Heart left ventricle (tissue), 16 donors: ENCODE results near the gene HOXB3. TPM values are rescaled to one million over a fixed set of nuclear protein-coding genes. Genes with fewer than 3 reads are reported as not detected.
"Not testable (repeated sequence)": the region's sequence is repeated elsewhere in the genome, so short reads cannot be mapped to it uniquely, and the experiment has no call there.

Experiments used
- ATAC-seq, 4 donors: fragments of 200-7000 bp; cut with Tn5 transposase; one replicate each; pipeline ENCODE4 v1.9.1; 2020 to 2022; ENCODE audit warnings: moderate library complexity in 4 of 4, mild to moderate bottlenecking in 3 of 4, moderate number of reproducible peaks in 1 of 4
- DNase-seq, 5 donors: peaks; one replicate each; pipeline ENCODE4 v3.0.0-alpha.2; 2020
- H3K27ac ChIP-seq, 12 donors: fragments of 200-600 bp; sonication (generic) in 4 of 12; one replicate each; pipeline versions ENCODE4 v1.5.0 to v1.8.0; 2016 to 2022; ENCODE audit warnings: mild to moderate bottlenecking in 2 of 12
- H3K27me3 ChIP-seq, 9 donors: fragments of 200-600 bp; sonication (generic) in 2 of 9; one replicate each; pipeline versions ENCODE4 v1.5.1 to v1.8.0; 2016 to 2022; ENCODE audit warnings: mild to moderate bottlenecking in 3 of 9
- H3K36me3 ChIP-seq, 9 donors: fragments of 200-600 bp; sonication (generic) in 2 of 9; one replicate each; pipeline versions ENCODE4 v1.5.0 to v1.8.0; 2018 to 2022; ENCODE audit warnings: mild to moderate bottlenecking in 2 of 9
- H3K4me1 ChIP-seq, 12 donors: fragments of 200-600 bp; sonication (generic) in 4 of 12; one replicate each; pipeline versions ENCODE4 v1.5.0 to v1.8.0; 2016 to 2022; ENCODE audit warnings: mild to moderate bottlenecking in 3 of 12
- H3K4me3 ChIP-seq, 12 donors: fragments of 200-600 bp; sonication (generic) in 4 of 12; one replicate each; pipeline versions ENCODE4 v1.5.0 to v1.8.0; 2017 to 2022; ENCODE audit warnings: mild to moderate bottlenecking in 9 of 12, moderate library complexity in 4 of 12
- H3K9me3 ChIP-seq, 12 donors: fragments of 200-600 bp; sonication (generic) in 4 of 12; one replicate each; pipeline versions ENCODE4 v1.5.0 to v1.8.0; 2016 to 2022; ENCODE audit warnings: mild to moderate bottlenecking in 1 of 12
- POLR2A ChIP-seq, 2 donors: fragments of 450-650 bp; IDR thresholded peaks; one replicate each; pipeline ENCODE4 v1.6.1; 2017; ENCODE audit warnings: antibody characterized with exemption in 2 of 2, mild to moderate bottlenecking in 2 of 2, moderate library complexity in 2 of 2
- WGBS, 4 donors: extraction: QIAGEN DNeasy Blood & Tissue Kit in 2 of 4; methylation state at CpG; one replicate each; pipeline versions ENCODE4 v1.1.5 to v1.1.7; 2013 to 2018; 5-methylcytosine and 5-hydroxymethylcytosine counted together
- intact Hi-C, 10 donors: fragments of 100-400 bp; cut with DNase I; formaldehyde crosslinking; loops; one replicate each; pipeline versions ENCODE4 v1.11.1 to v1.14.2; 2022
- polyA plus RNA-seq, 2 donors: library from polyadenylated mRNA; stranded (reverse); fragments of 200-250 nt; gene quantifications; one replicate each; pipeline ENCODE4 v1.2.3, GENCODE V29; 2013
- total RNA-seq, 9 donors: library from RNA; depleted of rRNA in 2 of 9; stranded (reverse); fragments of >200 nt in 2 of 9; fragmentation: NEBNext Ultra II Directional in 3 of 9; extraction: Animal tissue kit (Norgen Biotek cat#: 25700) in 3 of 9; gene quantifications; one replicate each; pipeline versions ENCODE4 v1.1.0 to v1.2.4, GENCODE V29; 2016 to 2023
- TF ChIP-seq, protein P1 (sequence below), 12 donors: fragments of 200-600 bp; sonication (generic) in 4 of 12; IDR thresholded peaks; one replicate each; pipeline versions ENCODE4 v1.5.0 to v1.8.0; 2018 to 2022; ENCODE audit warnings: antibody characterized with exemption in 12 of 12, mild to moderate bottlenecking in 5 of 12
- donor health status: ischemic (EF 13 %, LVEDD 7.1; RV severe dilation, severe dysfunction).
- donor health status: healthy with polysubstance abuse.
- donor health status: DM: no; HTN: yes; CAD: no.
- donor health status: DM: no; HTN: no; CAD: no.
- donor health status: ischemic (EF 25% LVEDD 6.9; RV normal size, moderate dysfunction).
- donor health status: ischemic (EF 25% LVEDD 5.7; RV mildly dilated, moderate dysfunction).
- donor health status: healthy.
- donor health status: DM: yes; HTN: yes; CAD: no.
- donor health status: ischemic (EF 35%, LVEDD 5.7; RV mildly dilated, moderate dysfunction).
- donor health status: nonischemic (EF 11% LVEDD 7.7; RV severe dilation, severe dysfunction).
- donor health status: DM: yes; HTN: yes; CAD: no.
- donor health status: PGD.
- donor health status: ischemic (EF 29% LVEDD 5.4; RV normal size, mild dysfunction).
- donor health status: nonischemic (EF 23%, LVEDD 6.1; RV moderate dilation, normal function).

The HOXB3 gene
- total and polyA plus RNA-seq, 11 donors: 0.11 to 5.5 (median 2.0) TPM

DNA sequence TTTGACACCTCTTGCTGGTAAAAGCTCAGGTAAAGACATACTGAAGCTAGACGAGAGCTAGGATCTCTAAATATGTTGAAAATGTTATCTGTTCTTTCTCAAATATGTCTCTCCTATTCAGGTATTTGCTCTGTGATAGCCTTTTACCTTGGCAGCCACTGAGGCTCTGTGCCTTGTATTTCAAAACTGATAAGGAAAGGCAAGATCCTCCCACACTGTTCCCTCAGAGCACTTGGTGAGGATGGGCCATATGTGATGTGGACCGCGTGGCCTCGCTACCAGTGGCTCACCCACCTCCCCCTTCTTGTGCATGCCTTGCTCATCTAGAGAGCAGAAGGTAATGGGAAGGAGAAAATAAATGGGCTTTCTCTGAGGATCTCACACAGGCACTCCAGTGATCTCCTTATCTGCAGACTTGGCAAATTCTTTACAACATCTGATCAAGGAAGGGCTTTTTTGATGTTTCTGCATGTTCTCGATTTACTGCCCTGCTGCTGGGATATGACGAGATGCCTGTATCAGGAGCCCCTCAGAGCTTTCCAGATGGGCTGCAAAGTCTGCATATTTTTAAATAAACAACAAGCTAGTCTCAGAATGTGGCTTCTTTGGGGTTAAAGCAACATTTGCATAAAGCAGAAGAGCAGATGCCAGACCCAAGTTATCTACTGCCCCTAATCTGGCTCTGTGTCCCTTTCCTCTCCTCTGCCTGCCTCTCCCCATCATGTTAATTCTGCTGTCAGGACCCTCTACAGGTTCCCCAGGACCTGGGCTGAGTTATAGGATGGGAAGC, 76.2 kb downstream of the HOXB3 start:
- Histone ChIP-seq H3K4me3 (no peak overlapping the region), H3K4me1 (peaks cover 0 to 3% (median 0%) of the 10 kb centered on the region in 12 donors), H3K27me3 (peaks cover 0 to 91% (median 43%) of the 10 kb centered on the region in 9 donors), H3K27ac (peak overlapping the region in 1 of 12 donors; percentile 61), H3K9me3 (no peaks in the 10 kb centered on the region), H3K36me3 (no peaks in the 10 kb centered on the region)
- intact Hi-C loops: no loop called here
- DNase-seq (no peak), ATAC-seq (no peak)
- WGBS, 4 donors: 31 to 44% (median 42%) methylated on average over 6 of the region's 6 CpGs
- TF ChIP-seq POLR2A (IDR thresholded peaks at IDR 0.05): no peak
- TF ChIP-seq, protein P1, sequence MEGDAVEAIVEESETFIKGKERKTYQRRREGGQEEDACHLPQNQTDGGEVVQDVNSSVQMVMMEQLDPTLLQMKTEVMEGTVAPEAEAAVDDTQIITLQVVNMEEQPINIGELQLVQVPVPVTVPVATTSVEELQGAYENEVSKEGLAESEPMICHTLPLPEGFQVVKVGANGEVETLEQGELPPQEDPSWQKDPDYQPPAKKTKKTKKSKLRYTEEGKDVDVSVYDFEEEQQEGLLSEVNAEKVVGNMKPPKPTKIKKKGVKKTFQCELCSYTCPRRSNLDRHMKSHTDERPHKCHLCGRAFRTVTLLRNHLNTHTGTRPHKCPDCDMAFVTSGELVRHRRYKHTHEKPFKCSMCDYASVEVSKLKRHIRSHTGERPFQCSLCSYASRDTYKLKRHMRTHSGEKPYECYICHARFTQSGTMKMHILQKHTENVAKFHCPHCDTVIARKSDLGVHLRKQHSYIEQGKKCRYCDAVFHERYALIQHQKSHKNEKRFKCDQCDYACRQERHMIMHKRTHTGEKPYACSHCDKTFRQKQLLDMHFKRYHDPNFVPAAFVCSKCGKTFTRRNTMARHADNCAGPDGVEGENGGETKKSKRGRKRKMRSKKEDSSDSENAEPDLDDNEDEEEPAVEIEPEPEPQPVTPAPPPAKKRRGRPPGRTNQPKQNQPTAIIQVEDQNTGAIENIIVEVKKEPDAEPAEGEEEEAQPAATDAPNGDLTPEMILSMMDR (IDR thresholded peaks at IDR 0.05): no peak

DNA sequence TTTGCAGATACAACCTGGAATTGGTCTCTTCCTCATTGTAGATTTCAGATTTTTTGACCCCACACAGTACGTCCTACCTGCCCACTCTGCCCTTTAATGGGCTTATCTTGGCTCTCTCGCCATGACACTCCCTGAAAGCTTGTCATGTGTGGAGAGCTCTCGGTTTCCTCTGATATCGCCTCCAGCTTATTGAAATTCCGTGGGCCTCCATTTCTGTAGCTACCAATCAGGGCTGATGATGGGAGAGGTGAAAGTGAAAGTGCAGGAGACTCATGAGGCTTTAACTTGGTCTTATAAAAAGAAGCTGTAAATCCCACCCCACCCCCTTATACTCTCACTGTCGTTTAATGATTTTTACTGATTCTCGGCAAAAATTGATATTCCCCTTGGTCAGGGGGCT, 76.9 kb downstream of the HOXB3 start:
- TF ChIP-seq POLR2A (IDR thresholded peaks at IDR 0.05): no peak
- TF ChIP-seq, protein P1 (IDR thresholded peaks at IDR 0.05): no peak
- Histone ChIP-seq H3K4me3 (no peak overlapping the region), H3K36me3 (no peaks in the 10 kb centered on the region), H3K9me3 (no peaks in the 10 kb centered on the region), H3K27ac (peak overlapping the region in 1 of 12 donors; percentile 61), H3K4me1 (peaks cover 0 to 3% (median 0%) of the 10 kb centered on the region in 12 donors), H3K27me3 (peaks cover 0 to 93% (median 49%) of the 10 kb centered on the region in 9 donors)
- 31 to 54% (median 42%) methylated on average over 7 of the region's 7 CpGs for WGBS, 4 donors
- DNase-seq: no peak
- intact Hi-C loops: no loop called here
- no peak for ATAC-seq

DNA sequence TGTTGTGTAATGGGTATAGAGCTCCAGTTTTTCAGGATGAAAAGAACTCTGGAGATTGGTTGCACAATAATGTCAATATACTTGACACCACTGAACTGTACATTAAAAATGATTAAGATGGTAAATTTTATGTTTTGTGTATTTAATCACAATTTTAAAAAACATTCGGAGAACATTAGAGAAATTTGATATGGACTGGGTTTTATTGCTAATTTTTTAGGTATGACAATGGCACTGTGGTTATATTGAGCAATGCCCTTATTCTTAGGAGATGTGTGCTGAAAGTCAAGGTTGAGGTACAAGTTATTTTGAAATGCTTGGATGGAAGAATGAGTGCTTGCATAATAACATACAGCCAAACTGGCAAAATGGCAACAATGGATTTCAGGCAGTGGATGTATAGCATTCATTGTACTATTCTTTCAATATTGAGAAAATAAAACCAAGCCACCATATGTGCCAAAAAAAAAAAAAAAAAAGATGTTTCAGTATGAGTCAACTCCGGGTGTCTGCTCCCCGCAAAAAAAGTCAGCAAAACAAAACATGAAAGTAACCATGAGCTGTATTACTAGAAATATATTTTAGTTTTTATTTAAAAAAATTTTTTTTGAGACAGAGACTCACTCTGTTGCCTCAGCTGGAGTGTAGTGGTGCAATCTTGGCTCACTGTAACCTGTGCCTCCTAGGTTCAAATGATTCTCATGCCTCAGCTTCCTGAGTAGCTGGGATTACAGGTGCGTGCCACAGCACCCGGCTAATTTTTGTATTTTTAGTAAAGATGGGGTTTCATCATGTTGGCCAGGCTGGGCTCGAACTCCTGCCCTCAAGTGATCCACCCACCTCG, 79.1 kb downstream of the HOXB3 start:
- H3K4me1 ChIP-seq: peaks cover 0 to 3% (median 0%) of the 10 kb centered on the region in 12 donors
- ATAC-seq (no peak), DNase-seq (no peak)
- no peak for TF ChIP-seq POLR2A (IDR thresholded peaks at IDR 0.05)
- TF ChIP-seq, protein P1 (IDR thresholded peaks at IDR 0.05): no peak
- intact Hi-C loops: no loop called here
- H3K9me3 ChIP-seq: no peaks in the 10 kb centered on the region
- H3K27ac ChIP-seq: no peak overlapping the region
- H3K4me3 ChIP-seq: no peak overlapping the region
- H3K36me3 ChIP-seq: no peaks in the 10 kb centered on the region
- H3K27me3 ChIP-seq: peaks cover 0 to 84% (median 38%) of the 10 kb centered on the region in 9 donors
- 85 to 93% (median 89%) methylated on average over 7 of the region's 7 CpGs for WGBS, 4 donors

DNA sequence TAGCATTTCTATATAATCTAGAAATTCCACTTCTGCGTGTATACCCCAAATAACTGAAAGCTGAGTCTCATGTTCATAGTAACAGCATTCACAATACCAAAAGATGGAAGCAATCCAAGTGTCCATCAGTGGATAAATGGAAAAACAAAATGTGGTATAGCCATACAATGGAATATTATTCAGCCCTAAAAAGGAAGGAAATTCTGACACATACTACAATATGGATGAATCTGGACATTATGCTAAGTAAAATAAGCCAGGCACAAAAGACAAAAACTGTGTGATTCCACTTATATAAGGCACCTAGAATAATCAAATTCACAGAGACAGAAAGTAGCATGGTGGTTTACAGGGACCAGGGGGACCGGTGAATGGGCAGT, 79.7 kb downstream of the HOXB3 start:
- Histone ChIP-seq H3K27me3 (peaks cover 0 to 79% (median 38%) of the 10 kb centered on the region in 9 donors), H3K36me3 (no peaks in the 10 kb centered on the region), H3K27ac (no peak overlapping the region), H3K4me3 (no peak overlapping the region), H3K9me3 (no peaks in the 10 kb centered on the region), H3K4me1 (peaks cover 0 to 3% (median 0%) of the 10 kb centered on the region in 12 donors)
- DNase-seq (no peak), ATAC-seq (no peak)
- intact Hi-C loops: no loop called here
- TF ChIP-seq, protein P1 (IDR thresholded peaks at IDR 0.05): no peak
- WGBS, 4 donors: 90 to 96% (median 93%) methylated on average over 2 of the region's 2 CpGs

DNA sequence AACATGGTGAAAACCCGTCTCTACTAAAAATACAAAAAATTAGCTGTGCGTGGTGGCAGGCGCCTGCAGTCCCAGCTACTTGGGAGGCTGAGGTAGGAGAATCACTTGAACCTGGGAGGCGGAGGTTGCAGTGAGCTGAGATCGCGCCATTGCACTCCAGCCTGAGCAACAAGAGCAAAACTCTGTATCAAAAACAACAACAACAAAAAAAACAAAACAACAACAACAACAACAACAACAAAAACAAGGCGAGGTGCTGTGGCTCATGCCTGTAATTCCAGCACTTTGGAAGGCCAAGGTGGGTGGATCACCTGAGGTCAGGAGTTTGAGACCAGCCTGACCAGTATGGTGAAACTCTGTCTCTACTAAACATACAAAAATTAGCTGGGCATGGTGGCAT, 80.3 kb downstream of the HOXB3 start:
- 89 to 95% (median 95%) methylated on average over 7 of the region's 7 CpGs for WGBS, 4 donors
- DNase-seq, H3K4me1 ChIP-seq, H3K9me3 ChIP-seq, intact Hi-C loops, H3K36me3 ChIP-seq, H3K4me3 ChIP-seq, ATAC-seq, H3K27ac ChIP-seq: not testable (repeated sequence)
- H3K27me3 ChIP-seq: peaks cover 0 to 78% (median 36%) of the 10 kb centered on the region in 9 donors
